WERI-Rb-1 (cell line): Measurements from ENCODE around the gene SEPSECS.

ENCODE experiments used
- DNase-seq: peaks from one replicate; pipeline ENCODE4 v3.0.0-alpha.2; 2020
- H3K27ac ChIP-seq: fragments of 250-450 bp; sonication (Bioruptor Pico); 2 replicates; pipeline ENCODE4 v1.5.1; 2020; ENCODE audit warnings: mild to moderate bottlenecking, moderate library complexity
- H3K27me3 ChIP-seq: fragments of 250-450 bp; sonication (Bioruptor Pico); 2 replicates; pipeline ENCODE4 v1.5.1; 2021; ENCODE audit warnings: mild to moderate bottlenecking, low read depth, moderate library complexity; ENCODE audit not compliant: insufficient read depth, severe bottlenecking
- H3K36me3 ChIP-seq: fragments of 250-450 bp; sonication (Bioruptor Pico); 2 replicates; pipeline ENCODE4 v1.5.1; 2020; ENCODE audit warnings: mild to moderate bottlenecking, moderate library complexity
- H3K4me3 ChIP-seq: 2 replicates; pipeline ENCODE4 v1.5.1; 2011; ENCODE audit warnings: low read depth, mild to moderate bottlenecking, control low read depth, low read length
- H3K9me3 ChIP-seq: fragments of 250-450 bp; sonication (Bioruptor Pico); 2 replicates; pipeline ENCODE4 v1.5.1; 2021; ENCODE audit warnings: mild to moderate bottlenecking, moderate library complexity; ENCODE audit not compliant: severe bottlenecking
- TF ChIP-seq, protein P1 (sequence below): IDR thresholded peaks from 2 replicates; pipeline ENCODE4 v1.5.1; 2011; ENCODE audit warnings: low read depth, mild to moderate bottlenecking, control low read depth, inconsistent platforms, low read length

SEPSECS gene

DNA sequence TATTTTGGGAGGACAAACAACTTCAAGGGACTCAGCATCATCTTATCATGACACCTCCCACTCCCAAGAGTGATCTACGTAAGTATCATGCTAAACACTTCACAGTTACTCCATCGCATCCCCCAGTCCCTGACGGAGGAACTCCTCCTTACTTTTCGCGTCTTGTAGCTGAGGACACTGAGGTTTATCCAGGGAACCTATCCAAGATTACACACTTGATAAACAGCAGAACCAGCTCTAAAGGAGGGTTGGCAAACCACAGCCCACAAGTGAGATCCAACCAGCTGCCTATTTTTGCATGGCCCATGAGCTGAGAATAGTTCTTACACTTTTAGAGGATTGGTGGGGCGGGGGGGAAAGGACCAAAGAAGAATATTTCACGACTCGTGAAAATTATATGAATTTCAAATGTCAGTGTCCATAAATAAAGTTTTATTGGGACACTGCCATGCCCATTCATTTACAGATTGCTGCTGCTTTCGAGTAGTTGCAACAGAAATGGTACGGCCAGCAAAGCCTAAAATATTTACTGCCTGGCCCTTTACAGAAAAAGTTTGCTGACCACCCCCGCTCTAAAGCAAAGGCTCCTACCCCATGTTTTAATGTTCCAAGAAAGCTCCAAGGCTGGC lies 47.8 kb downstream of the SEPSECS start:
- TF ChIP-seq, protein P1, sequence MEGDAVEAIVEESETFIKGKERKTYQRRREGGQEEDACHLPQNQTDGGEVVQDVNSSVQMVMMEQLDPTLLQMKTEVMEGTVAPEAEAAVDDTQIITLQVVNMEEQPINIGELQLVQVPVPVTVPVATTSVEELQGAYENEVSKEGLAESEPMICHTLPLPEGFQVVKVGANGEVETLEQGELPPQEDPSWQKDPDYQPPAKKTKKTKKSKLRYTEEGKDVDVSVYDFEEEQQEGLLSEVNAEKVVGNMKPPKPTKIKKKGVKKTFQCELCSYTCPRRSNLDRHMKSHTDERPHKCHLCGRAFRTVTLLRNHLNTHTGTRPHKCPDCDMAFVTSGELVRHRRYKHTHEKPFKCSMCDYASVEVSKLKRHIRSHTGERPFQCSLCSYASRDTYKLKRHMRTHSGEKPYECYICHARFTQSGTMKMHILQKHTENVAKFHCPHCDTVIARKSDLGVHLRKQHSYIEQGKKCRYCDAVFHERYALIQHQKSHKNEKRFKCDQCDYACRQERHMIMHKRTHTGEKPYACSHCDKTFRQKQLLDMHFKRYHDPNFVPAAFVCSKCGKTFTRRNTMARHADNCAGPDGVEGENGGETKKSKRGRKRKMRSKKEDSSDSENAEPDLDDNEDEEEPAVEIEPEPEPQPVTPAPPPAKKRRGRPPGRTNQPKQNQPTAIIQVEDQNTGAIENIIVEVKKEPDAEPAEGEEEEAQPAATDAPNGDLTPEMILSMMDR = no peak

DNA sequence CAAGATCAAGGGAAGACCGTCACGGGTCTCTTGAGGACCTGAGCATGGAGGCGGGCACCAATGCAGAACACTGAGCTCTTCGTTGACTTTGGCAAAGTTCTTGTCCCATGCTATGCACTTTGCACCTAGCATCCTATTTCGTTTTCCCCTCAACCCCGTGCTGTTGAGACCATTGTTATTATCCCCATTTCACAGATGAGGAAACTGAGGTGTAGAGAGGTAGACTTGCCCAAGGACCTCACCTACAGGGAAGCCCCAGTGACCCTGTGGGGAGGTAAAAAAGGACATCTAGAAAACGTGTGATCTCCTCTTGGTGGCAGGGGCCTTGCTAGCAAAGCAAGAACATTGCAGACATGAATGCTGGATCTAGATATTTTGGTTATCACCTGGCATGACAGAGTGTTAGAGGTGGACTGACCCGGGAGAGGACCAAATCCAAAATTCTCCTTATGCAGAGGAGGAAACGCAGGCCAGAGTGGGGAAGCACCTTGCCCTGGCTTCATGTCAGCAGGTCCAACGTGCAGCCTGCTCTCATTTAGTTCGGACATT lies 48.5 kb downstream of the SEPSECS start:
- no peaks in the 10 kb centered on the region for H3K9me3 ChIP-seq
- TF ChIP-seq, protein P1 = no peak
- H3K27ac ChIP-seq = no peak overlapping the region
- no peak overlapping the region for H3K4me3 ChIP-seq
- no peak for DNase-seq
- no peaks in the 10 kb centered on the region for H3K27me3 ChIP-seq
- H3K36me3 ChIP-seq = no peaks in the 10 kb centered on the region

More for the DNA sequence above, 47.8 kb downstream of the SEPSECS start:
- Histone ChIP-seq H3K9me3 (no peaks in the 10 kb centered on the region), H3K4me3 (no peak overlapping the region), H3K27ac (no peak overlapping the region), H3K36me3 (no peaks in the 10 kb centered on the region), H3K27me3 (no peaks in the 10 kb centered on the region)
- no peak for DNase-seq

DNA sequence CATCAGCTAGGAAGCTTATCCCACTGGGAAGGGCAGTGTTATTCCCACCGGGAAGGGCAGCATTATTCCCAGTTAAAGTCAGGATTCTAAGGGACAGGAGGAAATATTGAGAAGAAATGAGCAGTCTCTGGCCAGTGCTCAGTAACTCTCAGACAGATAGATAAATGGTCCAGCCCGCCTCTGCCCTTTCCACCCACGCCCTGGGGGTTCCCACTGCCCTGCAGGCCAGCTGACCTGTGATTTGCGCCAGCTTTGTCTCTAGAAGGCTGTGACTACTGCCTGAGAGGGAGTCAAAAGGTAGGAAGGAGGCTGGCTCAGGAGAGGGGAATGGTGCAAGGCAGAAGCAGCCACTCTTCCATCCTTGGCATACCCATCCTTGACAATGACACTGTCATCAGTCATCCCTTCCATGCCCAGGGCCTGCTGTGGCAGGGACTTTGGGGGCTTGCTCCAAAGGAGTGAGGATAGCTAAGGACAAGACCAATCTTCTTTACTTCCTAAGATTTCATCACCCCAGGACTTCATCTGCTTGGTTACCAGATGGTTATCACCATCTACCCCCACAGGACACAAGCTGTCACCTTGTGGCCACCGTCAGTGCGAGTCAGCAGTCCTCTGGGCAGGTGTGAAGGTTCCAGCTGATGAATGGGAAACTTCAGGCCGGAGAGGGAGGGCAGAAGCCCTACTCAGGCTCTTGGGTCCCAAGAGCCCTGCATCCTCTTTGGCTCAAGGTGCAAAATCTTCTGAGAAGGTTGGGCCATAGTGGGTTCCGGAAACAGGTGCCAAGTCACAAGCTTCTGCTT lies 49.5 kb downstream of the SEPSECS start:
- DNase-seq = peak; percentile 28
- H3K27me3 ChIP-seq = no peaks in the 10 kb centered on the region
- no peaks in the 10 kb centered on the region for H3K9me3 ChIP-seq
- H3K27ac ChIP-seq = no peak overlapping the region
- H3K4me3 ChIP-seq = no peak overlapping the region
- TF ChIP-seq, protein P1 = no peak
- no peaks in the 10 kb centered on the region for H3K36me3 ChIP-seq

- no peaks in the 10 kb centered on the region for H3K36me3 ChIP-seq
- H3K27ac ChIP-seq = no peak overlapping the region
- DNase-seq = no peak
- H3K4me3 ChIP-seq = no peak overlapping the region
- H3K27me3 ChIP-seq = no peaks in the 10 kb centered on the region
- TF ChIP-seq, protein P1 = no peak
- no peaks in the 10 kb centered on the region for H3K9me3 ChIP-seq
Measured at GRCh38 chr4:25109511-25109910, 50.7 kb downstream of the SEPSECS start.

DNA sequence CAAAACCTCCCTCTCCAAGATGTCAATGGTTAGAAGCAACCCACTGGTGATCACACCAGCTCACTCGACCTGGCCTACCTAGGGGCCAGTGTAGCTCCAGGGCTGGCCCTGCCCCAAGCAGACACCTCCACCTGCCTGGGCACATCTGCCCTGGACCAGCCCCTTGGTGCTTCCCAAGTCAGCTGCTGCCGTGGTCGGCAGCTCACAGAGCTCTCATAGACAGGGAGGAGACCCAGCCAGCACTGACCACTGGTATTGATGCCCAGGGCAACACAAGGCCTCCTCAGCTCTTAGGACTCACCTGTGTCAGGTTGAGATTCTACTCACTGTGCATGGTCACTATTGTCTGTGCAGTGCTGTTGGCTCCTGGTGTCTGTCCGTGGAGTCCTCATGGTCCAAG lies 51.7 kb downstream of the SEPSECS start:
- H3K9me3 ChIP-seq = no peaks in the 10 kb centered on the region
- no peak overlapping the region for H3K27ac ChIP-seq

More for the DNA sequence above, 51.7 kb downstream of the SEPSECS start:
- TF ChIP-seq, protein P1 = no peak
- no peak overlapping the region for H3K4me3 ChIP-seq
- DNase-seq = no peak
- H3K27me3 ChIP-seq = no peaks in the 10 kb centered on the region
- no peaks in the 10 kb centered on the region for H3K36me3 ChIP-seq
